ENCODE measurements around the gene POMGNT2. TPM values are rescaled to one million over a fixed set of nuclear protein-coding genes. Genes with fewer than 3 reads are reported as not detected.

The POMGNT2 gene
- total and polyA plus RNA-seq, 2 of the 8 experiments (the other 6 are each of a cell fraction or from before 2014, with no cell fraction given) = 13.6 to 35.7 TPM

GRCh38 chr3:43153216-43154083, 47.6 kb upstream of the POMGNT2 start (continued):
- TF ChIP-seq TAF7 (optimal IDR thresholded peaks at IDR 0.05; ENCODE audit: borderline replicate concordance, low read depth, low read length) = no peak
- TF ChIP-seq GABPA (IDR thresholded peaks at IDR 0.05; ENCODE audit: borderline replicate concordance, insufficient read depth, low read length) = no peak
- no peak for TF ChIP-seq TAF1 (IDR thresholded peaks at IDR 0.05; ENCODE audit: low read depth, low read length)
